ENCODE results near the gene DBP.
A peak's percentile ranks its signal among the peaks of the same experiment; 100 is the strongest.
"Not testable (repeated sequence)": the region's sequence is repeated elsewhere in the genome, so short reads cannot be mapped to it uniquely, and the experiment has no call there.

Gene DBP

GRCh38 chr19:48664476-48664875, 27.3 kb upstream of the DBP start:
- no peak for DNase-seq

GRCh38 chr19:48663667-48664066, 26.5 kb upstream of the DBP start:
- DNase-seq: no peak

- DNase-seq: no peak
Observed at GRCh38 chr19:48661711-48662090, 24.5 kb upstream of the DBP start.

GRCh38 chr19:48660852-48661710, 23.9 kb upstream of the DBP start:
- DNase-seq: peak; percentile 93 to 98

- peak; percentile 70 to 81 for DNase-seq
Observed at GRCh38 chr19:48659768-48660167, 22.6 kb upstream of the DBP start.

GRCh38 chr19:48658483-48658882, 21.3 kb upstream of the DBP start:
- DNase-seq: no peak

- not testable (repeated sequence) for DNase-seq
Observed at GRCh38 chr19:48657828-48658227, 20.6 kb upstream of the DBP start.

- DNase-seq: no peak
Observed at GRCh38 chr19:48656840-48657474, 19.8 kb upstream of the DBP start.

GRCh38 chr19:48654299-48655059, 17.3 kb upstream of the DBP start:
- DNase-seq: no peak

- no peak for DNase-seq
Observed at GRCh38 chr19:48651683-48652048, 14.5 kb upstream of the DBP start.

GRCh38 chr19:48650974-48651682, 13.9 kb upstream of the DBP start:
- DNase-seq: no peak

- no peak for DNase-seq
Observed at GRCh38 chr19:48648134-48648533, 11.0 kb upstream of the DBP start.

- DNase-seq: no peak
Observed at GRCh38 chr19:48646722-48647216, 9.6 kb upstream of the DBP start.

- peak; percentile 60 to 86 for DNase-seq
Observed at GRCh38 chr19:48646001-48646721, 9.0 kb upstream of the DBP start, which contains the start of gene CA11. TSS of gene CA11 (minus strand) at chr19:48646187. CDS start at chr19:48645632, 555 bp downstream.

GRCh38 chr19:48645620-48646000, 8.4 kb upstream of the DBP start:
- DNase-seq: no peak

- peak; percentile 67 to 82 for DNase-seq
Observed at GRCh38 chr19:48644839-48645619, 7.8 kb upstream of the DBP start.

GRCh38 chr19:48644355-48644754, 7.2 kb upstream of the DBP start:
- no peak for DNase-seq

GRCh38 chr19:48642862-48643261, 5.7 kb upstream of the DBP start:
- no peak for DNase-seq

GRCh38 chr19:48641850-48642249, 4.7 kb upstream of the DBP start:
- no peak for DNase-seq

GRCh38 chr19:48639483-48640375, 2.5 kb upstream of the DBP start:
- DNase-seq: no peak
